Measurements from ENCODE around the gene HK3. TPM values are rescaled to one million over a fixed set of nuclear protein-coding genes. Genes with fewer than 3 reads are reported as not detected.

HK3 gene
- total and polyA plus RNA-seq, 2 of the 8 experiments (the other 6 are each of a cell fraction or from before 2014, with no cell fraction given), result not detected

- TF ChIP-seq CHD7 (IDR thresholded peaks at IDR 0.05; ENCODE audit: insufficient replicate concordance, low read length) (no peak), POLR2AphosphoS5 (IDR thresholded peaks at IDR 0.05; ENCODE audit: low read depth, low read length) (no peak)
Measured at GRCh38 chr5:176941951-176942350, 42.8 kb upstream of the HK3 start (continued).

Measured in H1 (cell line).